HEK293 (cell line): ENCODE results near the gene L3MBTL4.

ENCODE experiments used
- CTCF ChIP-seq: fragments of 450-650 bp; formaldehyde crosslinking; IDR thresholded peaks from 2 replicates; pipeline ENCODE4 v1.5.1; 2016; ENCODE audit warnings: missing biosample characterization, missing genetic modification characterization
- FEZF1 ChIP-seq: fragments of 450-650 bp; formaldehyde crosslinking; IDR thresholded peaks from 2 replicates; pipeline ENCODE4 v1.5.1; 2016; ENCODE audit warnings: missing biosample characterization, missing genetic modification characterization
- SP2 ChIP-seq: fragments of 450-650 bp; formaldehyde crosslinking; IDR thresholded peaks from 2 replicates; pipeline ENCODE4 v1.5.1; 2016; ENCODE audit warnings: missing biosample characterization, missing genetic modification characterization
- TRIM28 ChIP-seq: IDR thresholded peaks from 2 replicates; pipeline ENCODE4 v1.6.1; 2011; ENCODE audit warnings: low read length, control low read depth, borderline replicate concordance
- ZBTB11 ChIP-seq: fragments of 450-650 bp; formaldehyde crosslinking; conservative IDR thresholded peaks from 2 replicates; pipeline ENCODE4 v1.5.1; 2016; ENCODE audit warnings: low read depth, missing biosample characterization, missing genetic modification characterization
- ZBTB48 ChIP-seq: fragments of 450-650 bp; formaldehyde crosslinking; IDR thresholded peaks from 2 replicates; pipeline ENCODE4 v1.5.1; 2016; ENCODE audit warnings: missing biosample characterization, missing genetic modification characterization
- ZNF175 ChIP-seq: fragments of 450-650 bp; formaldehyde crosslinking; IDR thresholded peaks from 2 replicates; pipeline ENCODE4 v1.5.1; 2016; ENCODE audit warnings: missing biosample characterization, missing genetic modification characterization
- ZNF37A ChIP-seq: fragments of 450-650 bp; IDR thresholded peaks from 2 replicates; pipeline ENCODE4 v1.5.1; 2018; ENCODE audit warnings: missing biosample characterization, missing genetic modification characterization
- ZNF501 ChIP-seq: fragments of 450-650 bp; formaldehyde crosslinking; IDR thresholded peaks from 2 replicates; pipeline ENCODE4 v1.5.1; 2016; ENCODE audit warnings: missing biosample characterization, missing genetic modification characterization
- ZNF776 ChIP-seq: fragments of 450-650 bp; formaldehyde crosslinking; IDR thresholded peaks from 2 replicates; pipeline ENCODE4 v1.5.0; 2017; ENCODE audit warnings: missing biosample characterization, missing genetic modification characterization, borderline replicate concordance
- TF ChIP-seq, protein P1 (sequence below): fragments of 450-650 bp; formaldehyde crosslinking; IDR thresholded peaks from 2 replicates; pipeline ENCODE4 v1.5.1; 2016; ENCODE audit warnings: missing biosample characterization, missing genetic modification characterization
- TF ChIP-seq, protein P2 (sequence below): fragments of 450-650 bp; formaldehyde crosslinking; IDR thresholded peaks from 2 replicates; pipeline ENCODE4 v1.5.1; 2016; ENCODE audit warnings: missing biosample characterization, missing genetic modification characterization, low read depth
- TF ChIP-seq, protein P3 (sequence below): fragments of 450-650 bp; formaldehyde crosslinking; IDR thresholded peaks from 2 replicates; pipeline ENCODE4 v1.5.1; 2017; ENCODE audit warnings: missing biosample characterization, missing genetic modification characterization

GRCh38 chr18:6389005-6389404, 25.7 kb downstream of the L3MBTL4 start:
- no peak for TF ChIP-seq CTCF (tag by site-specific recombination)
- TF ChIP-seq ZNF501 (tag by site-specific recombination) = no peak
- no peak for TF ChIP-seq ZBTB11 (tag by site-specific recombination)
- TF ChIP-seq TRIM28 = no peak
- TF ChIP-seq, protein P1, sequence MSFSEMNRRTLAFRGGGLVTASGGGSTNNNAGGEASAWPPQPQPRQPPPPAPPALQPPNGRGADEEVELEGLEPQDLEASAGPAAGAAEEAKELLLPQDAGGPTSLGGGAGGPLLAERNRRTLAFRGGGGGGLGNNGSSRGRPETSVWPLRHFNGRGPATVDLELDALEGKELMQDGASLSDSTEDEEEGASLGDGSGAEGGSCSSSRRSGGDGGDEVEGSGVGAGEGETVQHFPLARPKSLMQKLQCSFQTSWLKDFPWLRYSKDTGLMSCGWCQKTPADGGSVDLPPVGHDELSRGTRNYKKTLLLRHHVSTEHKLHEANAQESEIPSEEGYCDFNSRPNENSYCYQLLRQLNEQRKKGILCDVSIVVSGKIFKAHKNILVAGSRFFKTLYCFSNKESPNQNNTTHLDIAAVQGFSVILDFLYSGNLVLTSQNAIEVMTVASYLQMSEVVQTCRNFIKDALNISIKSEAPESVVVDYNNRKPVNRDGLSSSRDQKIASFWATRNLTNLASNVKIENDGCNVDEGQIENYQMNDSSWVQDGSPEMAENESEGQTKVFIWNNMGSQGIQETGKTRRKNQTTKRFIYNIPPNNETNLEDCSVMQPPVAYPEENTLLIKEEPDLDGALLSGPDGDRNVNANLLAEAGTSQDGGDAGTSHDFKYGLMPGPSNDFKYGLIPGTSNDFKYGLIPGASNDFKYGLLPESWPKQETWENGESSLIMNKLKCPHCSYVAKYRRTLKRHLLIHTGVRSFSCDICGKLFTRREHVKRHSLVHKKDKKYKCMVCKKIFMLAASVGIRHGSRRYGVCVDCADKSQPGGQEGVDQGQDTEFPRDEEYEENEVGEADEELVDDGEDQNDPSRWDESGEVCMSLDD (tag by site-specific recombination) = no peak
- TF ChIP-seq ZNF175 (tag by site-specific recombination) = no peak
- TF ChIP-seq, protein P2, sequence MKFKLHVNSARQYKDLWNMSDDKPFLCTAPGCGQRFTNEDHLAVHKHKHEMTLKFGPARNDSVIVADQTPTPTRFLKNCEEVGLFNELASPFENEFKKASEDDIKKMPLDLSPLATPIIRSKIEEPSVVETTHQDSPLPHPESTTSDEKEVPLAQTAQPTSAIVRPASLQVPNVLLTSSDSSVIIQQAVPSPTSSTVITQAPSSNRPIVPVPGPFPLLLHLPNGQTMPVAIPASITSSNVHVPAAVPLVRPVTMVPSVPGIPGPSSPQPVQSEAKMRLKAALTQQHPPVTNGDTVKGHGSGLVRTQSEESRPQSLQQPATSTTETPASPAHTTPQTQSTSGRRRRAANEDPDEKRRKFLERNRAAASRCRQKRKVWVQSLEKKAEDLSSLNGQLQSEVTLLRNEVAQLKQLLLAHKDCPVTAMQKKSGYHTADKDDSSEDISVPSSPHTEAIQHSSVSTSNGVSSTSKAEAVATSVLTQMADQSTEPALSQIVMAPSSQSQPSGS (tag by site-specific recombination) = no peak
- no peak for TF ChIP-seq ZNF776 (tag by site-specific recombination)
- TF ChIP-seq, protein P3, sequence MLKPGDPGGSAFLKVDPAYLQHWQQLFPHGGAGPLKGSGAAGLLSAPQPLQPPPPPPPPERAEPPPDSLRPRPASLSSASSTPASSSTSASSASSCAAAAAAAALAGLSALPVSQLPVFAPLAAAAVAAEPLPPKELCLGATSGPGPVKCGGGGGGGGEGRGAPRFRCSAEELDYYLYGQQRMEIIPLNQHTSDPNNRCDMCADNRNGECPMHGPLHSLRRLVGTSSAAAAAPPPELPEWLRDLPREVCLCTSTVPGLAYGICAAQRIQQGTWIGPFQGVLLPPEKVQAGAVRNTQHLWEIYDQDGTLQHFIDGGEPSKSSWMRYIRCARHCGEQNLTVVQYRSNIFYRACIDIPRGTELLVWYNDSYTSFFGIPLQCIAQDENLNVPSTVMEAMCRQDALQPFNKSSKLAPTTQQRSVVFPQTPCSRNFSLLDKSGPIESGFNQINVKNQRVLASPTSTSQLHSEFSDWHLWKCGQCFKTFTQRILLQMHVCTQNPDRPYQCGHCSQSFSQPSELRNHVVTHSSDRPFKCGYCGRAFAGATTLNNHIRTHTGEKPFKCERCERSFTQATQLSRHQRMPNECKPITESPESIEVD (tag by site-specific recombination) = no peak
- TF ChIP-seq FEZF1 (tag by site-specific recombination) = no peak
- no peak for TF ChIP-seq SP2
- TF ChIP-seq ZNF37A (tag by site-specific recombination) = no peak
- no peak for TF ChIP-seq ZBTB48 (tag by site-specific recombination)
